HEK293 (cell line): ENCODE measurements around the gene SEMA4B.

ENCODE experiments used
- CTCF ChIA-PET: fragments of 350-600 bp; formaldehyde crosslinking; extraction: SDS; loops from one replicate; lab custom pipeline; 2021; ENCODE audit warnings: antibody characterized with exemption; lab: Yijun Ruan, JAX
- POLR2A ChIA-PET: fragments of 300-600 bp; formaldehyde crosslinking; extraction: SDS; loops from one replicate; lab custom pipeline; 2020; ENCODE audit warnings: antibody characterized with exemption, inconsistent platforms; lab: Yijun Ruan, JAX
- H3K27ac ChIP-seq: fragments of 200-500 bp; sonication (Bioruptor generic); 2 replicates; pipeline ENCODE4 v1.5.1; 2014; ENCODE audit warnings: low read depth, low read length, control low read depth, inconsistent platforms; ENCODE audit errors: extremely low read depth
- H3K36me3 ChIP-seq, 2 experiments: fragments of 200-500 bp in 1 of 2; sonication (Bioruptor generic) in 1 of 2; 1 replicate in 1 of 2; 2 replicates in 1 of 2; pipeline ENCODE4 v1.5.1; 2014 to 2017; ENCODE audit warnings: inconsistent platforms in 2 of 2, low read length in 2 of 2; ENCODE audit not compliant: control insufficient read depth in 2 of 2, insufficient read depth in 1 of 2
- H3K4me1 ChIP-seq: fragments of 200-500 bp; sonication (Bioruptor generic); 2 replicates; pipeline ENCODE4 v1.5.1; 2014; ENCODE audit warnings: mild to moderate bottlenecking, low read length, inconsistent platforms; ENCODE audit not compliant: control insufficient read depth, insufficient read depth
- H3K4me3 ChIP-seq: 2 replicates; pipeline ENCODE4 v1.5.1; 2011; ENCODE audit warnings: low read depth, mild to moderate bottlenecking, control low read depth, low read length, moderate library complexity
- H3K9me3 ChIP-seq: fragments of 200-500 bp; sonication (Bioruptor generic); 2 replicates; pipeline ENCODE4 v1.5.1; 2014; ENCODE audit warnings: low read depth, low read length, inconsistent platforms; ENCODE audit not compliant: control insufficient read depth, insufficient read depth
- ATF2 ChIP-seq: fragments of 450-650 bp; formaldehyde crosslinking; IDR thresholded peaks from 2 replicates; pipeline ENCODE4 v1.5.1; 2016; ENCODE audit warnings: missing biosample characterization, missing genetic modification characterization, low read depth
- HIC1 ChIP-seq: fragments of 450-650 bp; formaldehyde crosslinking; IDR thresholded peaks from 2 replicates; pipeline ENCODE4 v1.5.1; 2016; ENCODE audit warnings: missing biosample characterization, missing genetic modification characterization
- PRDM1 ChIP-seq: fragments of 450-650 bp; formaldehyde crosslinking; IDR thresholded peaks from 2 replicates; pipeline ENCODE4; 2016; ENCODE audit warnings: missing biosample characterization, missing genetic modification characterization
- SP2 ChIP-seq: fragments of 450-650 bp; formaldehyde crosslinking; IDR thresholded peaks from 2 replicates; pipeline ENCODE4 v1.5.1; 2016; ENCODE audit warnings: missing biosample characterization, missing genetic modification characterization
- TSHZ1 ChIP-seq: fragments of 450-650 bp; formaldehyde crosslinking; IDR thresholded peaks from 2 replicates; pipeline ENCODE4 v1.5.1; 2016; ENCODE audit warnings: missing biosample characterization, missing genetic modification characterization, borderline replicate concordance
- ZBTB10 ChIP-seq: fragments of 450-650 bp; formaldehyde crosslinking; IDR thresholded peaks from 2 replicates; pipeline ENCODE4 v1.5.1; 2016; ENCODE audit warnings: missing biosample characterization, missing genetic modification characterization
- ZBTB17 ChIP-seq: fragments of 450-650 bp; formaldehyde crosslinking; IDR thresholded peaks from 2 replicates; pipeline ENCODE4 v1.5.1; 2016; ENCODE audit warnings: missing biosample characterization, missing genetic modification characterization
- ZBTB21 ChIP-seq: fragments of 450-650 bp; formaldehyde crosslinking; IDR thresholded peaks from 2 replicates; pipeline ENCODE4 v1.5.1; 2017; ENCODE audit warnings: missing biosample characterization, missing genetic modification characterization
- ZBTB6 ChIP-seq: fragments of 450-650 bp; formaldehyde crosslinking; IDR thresholded peaks from 2 replicates; pipeline ENCODE4 v1.5.1; 2017; ENCODE audit warnings: missing biosample characterization, missing genetic modification characterization
- ZBTB8A ChIP-seq: fragments of 450-650 bp; formaldehyde crosslinking; IDR thresholded peaks from 2 replicates; pipeline ENCODE4 v1.5.1; 2016; ENCODE audit warnings: missing biosample characterization, missing genetic modification characterization
- ZNF398 ChIP-seq: fragments of 450-650 bp; formaldehyde crosslinking; IDR thresholded peaks from 2 replicates; pipeline ENCODE4 v1.5.1; 2017; ENCODE audit warnings: missing biosample characterization, missing genetic modification characterization
- ZNF629 ChIP-seq: fragments of 450-650 bp; formaldehyde crosslinking; IDR thresholded peaks from 2 replicates; pipeline ENCODE4 v1.5.1; 2017; ENCODE audit warnings: missing biosample characterization, missing genetic modification characterization
- ZSCAN5A ChIP-seq: fragments of 450-650 bp; formaldehyde crosslinking; IDR thresholded peaks from 2 replicates; pipeline ENCODE4 v1.5.1; 2016; ENCODE audit warnings: missing biosample characterization, missing genetic modification characterization

SEMA4B gene

GRCh38 chr15:90189781-90190467, 11.2 kb upstream of the SEMA4B start:
- POLR2A ChIA-PET = interaction anchor here (2.1 kb wide), 1 partner anchor 11 kb away, joined by 7 read pairs; the partner anchor contains the start of gene SEMA4B
- no peak overlapping the region for H3K4me3 ChIP-seq
- TF ChIP-seq ZNF629 (tag by site-specific recombination) (no peak), ZSCAN5A (tag by site-specific recombination) (no peak), ZBTB6 (tag by site-specific recombination) (no peak), ZBTB8A (tag by site-specific recombination) (no peak), HIC1 (tag by site-specific recombination) (no peak), TSHZ1 (tag by site-specific recombination) (no peak), PRDM1 (tag by site-specific recombination) (no peak), ZBTB10 (tag by site-specific recombination) (no peak), ZBTB21 (no peak)
- TF ChIP-seq, all 188 proteins: peak for 0
- Histone ChIP-seq H3K9me3 (no peaks in the 10 kb centered on the region), H3K27ac (no peak overlapping the region), H3K4me1 (peaks cover 10% of the 10 kb centered on the region), H3K36me3 (no peaks in the 10 kb centered on the region)
- CTCF ChIA-PET = interaction anchor here (0.6 to 2.7 kb wide), 5 partner anchors 25 to 137 kb away, joined by 3 to 7 read pairs (median 3); no protein-coding TSS in a partner anchor

GRCh38 chr15:90190606-90191343, 10.4 kb upstream of the SEMA4B start:
- Histone ChIP-seq H3K36me3 (no peaks in the 10 kb centered on the region; a peak in 1 of 3 replicates), H3K9me3 (no peaks in the 10 kb centered on the region), H3K4me3 (no peak overlapping the region), H3K27ac (no peak overlapping the region), H3K4me1 (peaks cover 7% of the 10 kb centered on the region)
- CTCF ChIA-PET = interaction anchor here (0.6 to 3.1 kb wide), 4 partner anchors 24 to 76 kb away, joined by 3 to 12 read pairs (median 6); no protein-coding TSS in a partner anchor
- POLR2A ChIA-PET = interaction anchor here (1.5 to 3.2 kb wide), 2 partner anchors 11 to 23 kb away, joined by 3 to 48 read pairs; partner anchors contain the start of gene SEMA4B
- 0 out of 2 replicates have a peak, but pooled peaks have one; percentile 4 for TF ChIP-seq SP2 (tag by site-specific recombination)
- TF ChIP-seq ZBTB17 = no peak
- TF ChIP-seq ZNF398 = no peak
- TF ChIP-seq HIC1 (tag by site-specific recombination) = no peak
- TF ChIP-seq PRDM1 (tag by site-specific recombination) = no peak
- TF ChIP-seq ATF2 = no peak
